Activated CD4-positive, alpha-beta T cell treated with anti-CD3 and anti-CD28 coated beads, Interleukin-2, amount 50 U/mL, for 24 hours (primary cell): ENCODE measurements around the gene TYK2.

ENCODE experiments used
- DNase-seq, 2 donors: peaks; one replicate each; pipeline ENCODE4 v3.0.0-alpha.2; 2020; ENCODE audit warnings: low read depth in 1 of 2, low spot score in 1 of 2

The TYK2 gene

GRCh38 chr19:10335352-10335985, 44.9 kb downstream of the TYK2 start:
- no peak for DNase-seq

GRCh38 chr19:10334588-10335351, 45.6 kb downstream of the TYK2 start:
- DNase-seq = no peak

GRCh38 chr19:10333758-10334587, 46.4 kb downstream of the TYK2 start:
- DNase-seq = no peak

- DNase-seq = peak; percentile 95 to 97
Measured at GRCh38 chr19:10332965-10333757, 47.2 kb downstream of the TYK2 start, which contains the start of gene RAVER1. RAVER1 (minus strand) TSS chr19:10333529; CDS start chr19:10333507, 22 bp downstream.

- DNase-seq = no peak
Measured at GRCh38 chr19:10332158-10332964, 48.0 kb downstream of the TYK2 start.

- no peak for DNase-seq
Measured at GRCh38 chr19:10329555-10329954, 50.8 kb downstream of the TYK2 start.

GRCh38 chr19:10328558-10329429, 51.6 kb downstream of the TYK2 start:
- no peak for DNase-seq

- no peak for DNase-seq
Measured at GRCh38 chr19:10327793-10328192, 52.6 kb downstream of the TYK2 start.

GRCh38 chr19:10325732-10326131, 54.6 kb downstream of the TYK2 start:
- DNase-seq = no peak

- no peak for DNase-seq
Measured at GRCh38 chr19:10321874-10322835, 58.2 kb downstream of the TYK2 start.

GRCh38 chr19:10321417-10321797, 59.0 kb downstream of the TYK2 start:
- DNase-seq = no peak

- no peak for DNase-seq
Measured at GRCh38 chr19:10320602-10321416, 59.6 kb downstream of the TYK2 start.

GRCh38 chr19:10318807-10319682, 61.3 kb downstream of the TYK2 start:
- DNase-seq = no peak

- DNase-seq = no peak
Measured at GRCh38 chr19:10317857-10318462, 62.4 kb downstream of the TYK2 start.

- no peak for DNase-seq
Measured at GRCh38 chr19:10317045-10317856, 63.1 kb downstream of the TYK2 start.
